Natural killer cell (primary cell): ENCODE data around the gene NEDD9. TPM values are rescaled to one million over a fixed set of nuclear protein-coding genes. Genes with fewer than 3 reads are reported as not detected.

ENCODE experiments used
- ATAC-seq, 3 donors: fragments of 150-1000 bp in 2 of 3; fragments of 200-7000 bp in 1 of 3; cut with Tn5 transposase; 1 replicate in 1 of 3; 2 replicates in 2 of 3; pipeline ENCODE4 v1.10.0; 2021; ENCODE audit warnings: mild to moderate bottlenecking in 2 of 3, moderate library complexity in 2 of 3
- DNase-seq, 2 donors: peaks; one replicate each; pipeline versions ENCODE4 v3.0.0 to v3.0.0-alpha.2; 2013 to 2021; ENCODE audit warnings: mixed read lengths in 1 of 2
- H3K27ac ChIP-seq: one replicate; pipeline ENCODE4 v1.5.1; 2013; ENCODE audit warnings: mild to moderate bottlenecking, low read length
- H3K27me3 ChIP-seq: one replicate; pipeline ENCODE4 v1.6.1; 2013; ENCODE audit warnings: low read length; ENCODE audit not compliant: control insufficient read depth, insufficient read depth
- H3K36me3 ChIP-seq: one replicate; pipeline ENCODE4 v1.6.1; 2013; ENCODE audit warnings: low read length; ENCODE audit not compliant: control insufficient read depth, insufficient read depth
- H3K4me1 ChIP-seq: one replicate; pipeline ENCODE4 v1.6.1; 2013; ENCODE audit warnings: low read length; ENCODE audit not compliant: control insufficient read depth, insufficient read depth
- H3K4me3 ChIP-seq: one replicate; pipeline ENCODE4 v1.5.1; 2013; ENCODE audit warnings: low read length
- H3K9me3 ChIP-seq: one replicate; pipeline ENCODE4 v1.6.1; 2013; ENCODE audit warnings: low read length; ENCODE audit not compliant: control insufficient read depth, insufficient read depth
- H3K27ac Mint-ChIP-seq, 2 donors: one replicate each; pipeline ENCODE4 v1.8.0; 2022; ENCODE audit warnings: mild to moderate bottlenecking in 2 of 2, mixed read lengths in 2 of 2, moderate library complexity in 1 of 2
- H3K27me3 Mint-ChIP-seq, 2 donors: one replicate each; pipeline ENCODE4 v1.8.0; 2022; ENCODE audit warnings: low read depth in 2 of 2, mixed read lengths in 2 of 2
- H3K36me3 Mint-ChIP-seq: one replicate; pipeline ENCODE4 v1.8.0; 2022; ENCODE audit warnings: mixed read lengths
- H3K4me1 Mint-ChIP-seq, 2 donors: one replicate each; pipeline ENCODE4 v1.8.0; 2022; ENCODE audit warnings: mixed read lengths in 2 of 2
- H3K4me3 Mint-ChIP-seq: one replicate; pipeline ENCODE4 v1.8.0; 2022; ENCODE audit warnings: mild to moderate bottlenecking, moderate library complexity, mixed read lengths
- H3K9me3 Mint-ChIP-seq, 2 donors: one replicate each; pipeline ENCODE4 v1.8.0; 2022; ENCODE audit warnings: mixed read lengths in 2 of 2
- CTCF ChIP-seq: fragments of 200-600 bp; IDR thresholded peaks from one replicate; pipeline ENCODE4 v1.8.0; 2022; ENCODE audit warnings: antibody characterized with exemption
- WGBS: methylation state at CpG from one replicate; pipeline ENCODE4 v1.1.7; 2013; ENCODE audit warnings: missing lambda C conversion rate; ENCODE audit not compliant: insufficient coverage; 5-methylcytosine and 5-hydroxymethylcytosine counted together
- intact Hi-C: fragments of 100-400 bp; cut with micrococcal nuclease; formaldehyde crosslinking; loops from one replicate; pipeline ENCODE4 v1.14.2; 2022
- total RNA-seq, 4 donors: library from RNA; stranded (reverse); fragments of 120-200 nt in 1 of 4; gene quantifications; one replicate each; pipeline versions ENCODE4 v1.2.3 to v1.2.4, GENCODE V29; 2013 to 2022

NEDD9 gene
- total RNA-seq, 3 donors from 2014 or later (not counting 1 experiment from before 2014, with no cell fraction given): 106 to 110 (median 107) TPM

DNA sequence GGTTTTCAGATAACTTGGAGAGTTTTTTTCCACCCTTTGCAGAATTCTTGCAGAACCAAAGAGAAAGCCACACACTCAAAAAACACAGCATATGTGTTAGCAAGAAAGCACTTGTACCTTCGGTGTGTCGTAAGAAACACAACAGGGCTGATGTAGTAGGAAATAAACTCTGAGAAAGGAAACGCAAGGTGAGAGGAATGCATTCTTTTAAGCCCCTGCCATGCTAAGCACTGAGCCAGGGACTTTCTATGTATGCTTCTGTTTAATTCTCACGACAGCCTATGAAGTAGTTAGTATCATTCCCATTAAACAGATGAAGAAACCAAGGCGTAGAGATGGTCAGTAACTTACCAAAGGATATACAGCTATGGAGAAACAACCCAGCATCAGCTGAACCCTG is 23.1 kb downstream of the NEDD9 start:
- WGBS: 73% methylated on average over 4 of the region's 5 CpGs
- H3K4me1 ChIP-seq: peaks cover 48% of the 10 kb centered on the region
- H3K27me3 ChIP-seq: no peaks in the 10 kb centered on the region
- intact Hi-C loops: no loop called here
- Mint-ChIP-seq H3K36me3 (peaks cover 7% of the 10 kb centered on the region), H3K9me3 (no peaks in the 10 kb centered on the region), H3K27ac (peak overlapping the region; percentile 76 to 79), H3K4me1 (peaks cover 78 to 79% of the 10 kb centered on the region in 2 donors), H3K27me3 (no peaks in the 10 kb centered on the region), H3K4me3 (peak overlapping the region; percentile 28)
- TF ChIP-seq CTCF: no peak
- no peaks in the 10 kb centered on the region for H3K9me3 ChIP-seq
- H3K4me3 ChIP-seq: no peak overlapping the region
- ATAC-seq (peak in 1 of 3 donors; percentile 23), DNase-seq (no peak)
- H3K27ac ChIP-seq: no peak overlapping the region
- peaks cover 42% of the 10 kb centered on the region for H3K36me3 ChIP-seq

GRCh38 chr6:11208854-11209253 is 23.6 kb downstream of the NEDD9 start:
- no peak overlapping the region for H3K27ac ChIP-seq
- DNase-seq (no peak), ATAC-seq (no peak)
- Mint-ChIP-seq H3K27me3 (no peaks in the 10 kb centered on the region), H3K4me3 (peak overlapping the region; percentile 28), H3K27ac (peak overlapping the region; percentile 76 to 79), H3K4me1 (peaks cover 77 to 79% of the 10 kb centered on the region in 2 donors), H3K36me3 (peaks cover 7% of the 10 kb centered on the region), H3K9me3 (no peaks in the 10 kb centered on the region)
- peaks cover 37% of the 10 kb centered on the region for H3K36me3 ChIP-seq
- TF ChIP-seq CTCF: no peak
- H3K4me3 ChIP-seq: no peak overlapping the region
- intact Hi-C loops: no loop called here
- peaks cover 53% of the 10 kb centered on the region for H3K4me1 ChIP-seq
- no peaks in the 10 kb centered on the region for H3K27me3 ChIP-seq
- no peaks in the 10 kb centered on the region for H3K9me3 ChIP-seq
- WGBS: no CpG with 5 or more reads among the region's 1 CpG

DNA sequence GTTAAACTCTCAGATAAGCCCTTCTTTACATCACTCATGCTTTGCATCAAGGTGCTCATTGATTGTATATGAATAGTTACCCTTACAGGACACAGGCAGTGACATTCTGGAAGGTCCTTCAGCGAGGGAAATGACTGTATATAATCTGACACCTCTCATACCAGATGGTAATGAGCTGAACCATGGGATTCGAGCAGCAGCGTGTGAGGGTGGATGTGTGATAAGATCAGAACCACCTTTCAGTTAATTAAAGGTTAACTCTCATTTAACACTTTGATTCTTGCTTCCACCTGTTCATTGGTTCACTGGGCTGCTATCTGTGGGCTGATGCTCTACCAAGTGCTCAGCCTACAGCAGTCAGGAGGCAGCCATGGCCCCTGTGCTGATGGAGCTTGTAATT is 24.2 kb downstream of the NEDD9 start:
- peaks cover 31% of the 10 kb centered on the region for H3K36me3 ChIP-seq
- TF ChIP-seq CTCF: no peak
- ATAC-seq: peak; percentile 24 to 48 (median 48)
- Mint-ChIP-seq H3K36me3 (peaks cover 7% of the 10 kb centered on the region), H3K27ac (peak overlapping the region; percentile 76 to 79), H3K4me3 (peak overlapping the region; percentile 37), H3K9me3 (no peaks in the 10 kb centered on the region), H3K4me1 (peaks cover 77 to 79% of the 10 kb centered on the region in 2 donors), H3K27me3 (no peaks in the 10 kb centered on the region)
- no peak overlapping the region for H3K4me3 ChIP-seq
- no peaks in the 10 kb centered on the region for H3K27me3 ChIP-seq
- no peak overlapping the region for H3K27ac ChIP-seq
- DNase-seq: no peak
- H3K4me1 ChIP-seq: peaks cover 54% of the 10 kb centered on the region
- no peaks in the 10 kb centered on the region for H3K9me3 ChIP-seq
- intact Hi-C loops: no loop called here
- 75% methylated on average over 1 of the region's 3 CpGs for WGBS
